Nephron progenitor cell (in vitro differentiated cells): ENCODE results near the gene CNTNAP2.

Experiments used
- DNase-seq: peaks from one replicate; pipeline ENCODE4 v3.0.0; 2021
- H3K27ac Mint-ChIP-seq: 2 replicates; pipeline ENCODE4 v1.8.0; 2021; ENCODE audit warnings: mild to moderate bottlenecking, moderate library complexity, mixed read lengths
- H3K27me3 Mint-ChIP-seq: 2 replicates; pipeline ENCODE4 v1.8.0; 2021; ENCODE audit warnings: mild to moderate bottlenecking, low read depth, mixed read lengths; ENCODE audit not compliant: poor library complexity
- H3K36me3 Mint-ChIP-seq: 2 replicates; pipeline ENCODE4 v1.8.0; 2021; ENCODE audit warnings: low read depth, mixed read lengths
- H3K4me1 Mint-ChIP-seq: 2 replicates; pipeline ENCODE4 v1.8.0; 2021; ENCODE audit warnings: mixed read lengths
- H3K4me3 Mint-ChIP-seq: 2 replicates; pipeline ENCODE4 v1.8.0; 2021; ENCODE audit warnings: mild to moderate bottlenecking, moderate library complexity, mixed read lengths
- H3K9me3 Mint-ChIP-seq: 2 replicates; pipeline ENCODE4 v1.8.0; 2021; ENCODE audit warnings: mild to moderate bottlenecking, moderate library complexity, mixed read lengths
- TF ChIP-seq, protein P1 (sequence below): fragments of 200-600 bp; sonication (generic); IDR thresholded peaks from 2 replicates; pipeline ENCODE4 v1.5.0; 2021; ENCODE audit warnings: antibody characterized with exemption

Gene CNTNAP2

DNA sequence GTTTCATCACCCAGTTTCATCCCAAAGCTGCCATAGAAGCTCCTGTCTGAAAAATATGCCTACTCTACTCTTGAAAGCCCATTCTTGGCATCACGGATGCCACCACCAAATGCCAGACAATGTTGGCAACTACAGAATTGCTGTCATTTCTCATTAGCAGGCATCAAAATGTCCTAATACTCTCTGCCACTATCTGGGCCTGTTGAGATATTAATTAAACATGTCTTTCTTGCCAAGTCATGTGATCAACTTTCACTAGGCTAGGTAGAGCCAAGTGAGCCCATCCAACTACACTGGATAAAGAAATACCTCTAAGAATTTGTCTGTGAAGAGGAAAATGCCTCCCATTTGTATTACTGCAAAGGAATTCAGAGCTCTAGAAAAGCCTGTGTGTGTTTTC is 1380.6 kb downstream of the CNTNAP2 start:
- no peaks in the 10 kb centered on the region for H3K27me3 Mint-ChIP-seq
- TF ChIP-seq, protein P1, sequence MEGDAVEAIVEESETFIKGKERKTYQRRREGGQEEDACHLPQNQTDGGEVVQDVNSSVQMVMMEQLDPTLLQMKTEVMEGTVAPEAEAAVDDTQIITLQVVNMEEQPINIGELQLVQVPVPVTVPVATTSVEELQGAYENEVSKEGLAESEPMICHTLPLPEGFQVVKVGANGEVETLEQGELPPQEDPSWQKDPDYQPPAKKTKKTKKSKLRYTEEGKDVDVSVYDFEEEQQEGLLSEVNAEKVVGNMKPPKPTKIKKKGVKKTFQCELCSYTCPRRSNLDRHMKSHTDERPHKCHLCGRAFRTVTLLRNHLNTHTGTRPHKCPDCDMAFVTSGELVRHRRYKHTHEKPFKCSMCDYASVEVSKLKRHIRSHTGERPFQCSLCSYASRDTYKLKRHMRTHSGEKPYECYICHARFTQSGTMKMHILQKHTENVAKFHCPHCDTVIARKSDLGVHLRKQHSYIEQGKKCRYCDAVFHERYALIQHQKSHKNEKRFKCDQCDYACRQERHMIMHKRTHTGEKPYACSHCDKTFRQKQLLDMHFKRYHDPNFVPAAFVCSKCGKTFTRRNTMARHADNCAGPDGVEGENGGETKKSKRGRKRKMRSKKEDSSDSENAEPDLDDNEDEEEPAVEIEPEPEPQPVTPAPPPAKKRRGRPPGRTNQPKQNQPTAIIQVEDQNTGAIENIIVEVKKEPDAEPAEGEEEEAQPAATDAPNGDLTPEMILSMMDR, result no peak
- no peak overlapping the region for H3K27ac Mint-ChIP-seq
- DNase-seq, result no peak
- peaks cover 27% of the 10 kb centered on the region for H3K9me3 Mint-ChIP-seq
- peaks cover 5% of the 10 kb centered on the region for H3K4me1 Mint-ChIP-seq
- no peak overlapping the region for H3K4me3 Mint-ChIP-seq
- peaks cover 11% of the 10 kb centered on the region for H3K36me3 Mint-ChIP-seq

DNA sequence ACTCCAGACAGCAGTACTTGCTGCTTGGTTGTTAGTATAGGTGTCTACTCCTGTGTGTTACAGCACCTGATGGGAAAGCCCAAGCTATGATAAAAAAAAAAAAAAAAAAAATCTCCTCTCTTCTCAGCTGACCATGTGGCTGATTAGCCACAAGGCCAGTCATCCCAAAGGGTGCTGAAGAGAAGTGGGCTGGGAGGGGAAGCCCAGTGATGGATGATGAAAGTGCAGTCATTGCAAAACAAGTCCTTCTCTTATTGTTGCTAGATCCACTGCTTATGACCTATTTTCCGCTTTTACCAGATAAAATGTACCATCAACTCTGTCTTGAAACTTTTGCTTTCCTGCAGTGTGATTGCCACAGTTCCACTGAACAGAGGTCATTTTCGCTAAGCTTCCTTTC is 1381.5 kb downstream of the CNTNAP2 start:
- Mint-ChIP-seq H3K9me3 (peaks cover 27% of the 10 kb centered on the region), H3K36me3 (peaks cover 11% of the 10 kb centered on the region), H3K4me3 (no peak overlapping the region), H3K27ac (no peak overlapping the region), H3K4me1 (peaks cover 5% of the 10 kb centered on the region), H3K27me3 (no peaks in the 10 kb centered on the region)
- TF ChIP-seq, protein P1, result no peak
- DNase-seq, result no peak

DNA sequence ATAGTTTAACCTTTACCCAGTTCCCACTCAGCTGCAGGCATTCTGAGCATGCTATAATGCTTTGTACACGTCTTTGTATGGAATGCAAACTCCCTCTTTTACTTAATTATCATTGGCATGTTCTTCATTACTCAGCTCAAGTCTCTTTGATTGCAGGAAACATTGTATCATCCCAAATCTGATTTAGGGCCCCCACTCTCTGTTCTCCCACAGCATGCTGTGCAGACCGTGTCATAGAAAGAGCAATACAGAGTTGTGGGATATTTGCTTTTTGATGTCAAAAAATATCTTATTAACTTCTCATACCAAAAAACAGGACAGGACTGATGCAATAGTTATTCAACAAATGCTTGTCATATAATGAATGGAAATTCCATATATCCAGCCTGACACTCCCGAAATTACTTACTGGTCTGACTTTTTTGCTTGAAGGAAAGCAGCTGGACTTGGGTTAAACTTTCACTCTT is 1392.5 kb downstream of the CNTNAP2 start:
- no peak overlapping the region for H3K4me3 Mint-ChIP-seq
- peaks cover 21% of the 10 kb centered on the region for H3K9me3 Mint-ChIP-seq
- TF ChIP-seq, protein P1, result no peak
- H3K27ac Mint-ChIP-seq, result no peak overlapping the region
- peaks cover 14% of the 10 kb centered on the region for H3K36me3 Mint-ChIP-seq
- H3K27me3 Mint-ChIP-seq, result peaks cover 4% of the 10 kb centered on the region
- no peak for DNase-seq
- H3K4me1 Mint-ChIP-seq, result peaks cover 3% of the 10 kb centered on the region

DNA sequence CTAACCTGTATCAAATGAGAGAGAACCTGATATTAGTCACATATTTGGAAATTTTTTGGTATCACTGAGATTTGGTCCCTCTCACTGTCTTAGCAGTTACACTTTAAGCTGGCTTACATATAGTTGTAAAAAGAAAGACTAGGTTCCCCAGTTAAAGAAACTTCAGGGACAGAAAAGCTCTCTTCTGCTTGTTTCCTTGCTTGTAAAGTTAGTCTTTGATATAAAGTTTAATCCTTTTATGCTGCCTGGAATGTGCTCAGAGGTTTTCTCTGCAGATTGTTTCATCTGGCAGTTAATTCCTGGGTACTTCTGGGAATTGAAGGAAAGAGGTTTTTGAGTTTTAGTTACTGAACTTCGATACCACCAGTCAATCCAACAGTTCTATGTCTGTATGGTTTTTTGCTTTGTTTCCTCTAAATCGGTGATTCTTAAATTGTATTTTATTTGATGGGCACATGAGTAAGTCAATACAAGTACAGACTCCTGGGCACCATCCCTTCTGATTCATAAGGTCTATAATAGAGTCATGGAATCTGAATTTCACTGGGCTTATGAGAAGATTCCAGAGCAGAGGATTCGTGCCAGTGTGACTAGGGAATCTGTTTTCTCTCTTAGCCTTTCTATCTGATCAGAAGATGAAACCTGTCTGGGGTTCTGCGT is 1393.1 kb downstream of the CNTNAP2 start:
- no peak for DNase-seq
- peaks cover 14% of the 10 kb centered on the region for H3K36me3 Mint-ChIP-seq
- H3K27ac Mint-ChIP-seq, result no peak overlapping the region
- H3K27me3 Mint-ChIP-seq, result peaks cover 4% of the 10 kb centered on the region
- H3K4me1 Mint-ChIP-seq, result peaks cover 3% of the 10 kb centered on the region
- TF ChIP-seq, protein P1, result no peak
- no peak overlapping the region for H3K4me3 Mint-ChIP-seq
- H3K9me3 Mint-ChIP-seq, result peaks cover 21% of the 10 kb centered on the region

DNA sequence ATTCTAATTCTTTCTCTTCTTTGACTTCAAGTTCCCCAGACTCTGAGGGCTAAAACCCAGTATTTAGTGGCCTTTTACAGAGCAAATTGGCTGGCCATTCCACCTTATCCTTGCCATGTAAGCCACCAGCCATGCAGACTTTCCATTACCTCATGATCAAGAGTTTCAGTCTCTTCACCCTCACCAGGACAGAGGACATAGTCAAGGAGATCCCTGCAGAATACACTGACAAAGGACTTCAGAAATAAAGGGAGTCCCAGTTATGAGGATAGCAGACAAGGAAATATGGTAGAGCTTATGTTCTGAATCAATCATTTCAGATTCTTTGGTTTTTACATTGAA is 1393.6 kb downstream of the CNTNAP2 start:
- H3K27ac Mint-ChIP-seq, result no peak overlapping the region
- H3K27me3 Mint-ChIP-seq, result peaks cover 4% of the 10 kb centered on the region
- no peak overlapping the region for H3K4me3 Mint-ChIP-seq
- no peak for DNase-seq
- peaks cover 14% of the 10 kb centered on the region for H3K36me3 Mint-ChIP-seq
- TF ChIP-seq, protein P1, result no peak
- H3K9me3 Mint-ChIP-seq, result peaks cover 21% of the 10 kb centered on the region
- H3K4me1 Mint-ChIP-seq, result peaks cover 2% of the 10 kb centered on the region

DNA sequence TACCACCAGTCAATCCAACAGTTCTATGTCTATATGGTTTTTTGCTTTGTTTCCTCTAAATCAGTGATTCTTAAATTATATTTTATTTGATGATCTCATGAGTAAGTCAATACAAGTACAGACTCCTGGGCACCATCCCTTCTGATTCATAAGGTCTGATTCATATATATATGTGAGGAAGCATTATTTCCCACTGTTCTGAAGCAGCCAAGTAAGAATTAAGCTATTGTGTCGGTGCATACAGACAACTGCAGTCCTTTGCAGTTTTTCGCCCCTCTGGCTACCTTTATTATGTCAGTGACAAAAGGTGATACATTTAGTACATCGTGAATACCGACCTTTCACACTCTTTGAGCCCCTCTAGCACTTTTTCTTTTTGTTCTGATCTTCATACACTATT is 1394.3 kb downstream of the CNTNAP2 start:
- Mint-ChIP-seq H3K36me3 (peaks cover 14% of the 10 kb centered on the region), H3K27ac (no peak overlapping the region), H3K27me3 (peaks cover 4% of the 10 kb centered on the region), H3K4me1 (no peaks in the 10 kb centered on the region), H3K4me3 (no peak overlapping the region), H3K9me3 (peaks cover 21% of the 10 kb centered on the region)
- DNase-seq, result no peak
- TF ChIP-seq, protein P1, result no peak
